ENCODE measurements around the gene TYSND1. TPM values are rescaled to one million over a fixed set of nuclear protein-coding genes. Genes with fewer than 3 reads are reported as not detected.

Gene TYSND1
- total RNA-seq, 1 donor from 2014 or later, result 22.0 TPM

GRCh38 chr10:70122742-70123141 lies 23.8 kb downstream of the TYSND1 start:
- no peaks in the 10 kb centered on the region for H3K27me3 Mint-ChIP-seq
- intact Hi-C loops (cut with micrococcal nuclease), result no loop called here
- H3K27ac Mint-ChIP-seq, result no peak overlapping the region
- DNase-seq (no peak), ATAC-seq (ENCODE audit: low read depth) (no peak)
- no peaks in the 10 kb centered on the region for H3K9me3 Mint-ChIP-seq
- no peak overlapping the region for H3K4me3 Mint-ChIP-seq
- POLR2A ChIA-PET, result no interaction called here
- no peak for TF ChIP-seq CTCF (IDR thresholded peaks at IDR 0.05)
- CTCF ChIA-PET, result interaction anchor here (1.7 kb wide), 1 partner anchor 23 kb away, joined by 5 read pairs; the partner anchor contains the start of gene TYSND1
- H3K36me3 Mint-ChIP-seq (ENCODE audit: low read depth), result peaks cover 18% of the 10 kb centered on the region
- peaks cover 5% of the 10 kb centered on the region for H3K4me1 Mint-ChIP-seq

GRCh38 chr10:70121281-70121949 lies 25.1 kb downstream of the TYSND1 start:
- intact Hi-C loops (cut with micrococcal nuclease), result no loop called here
- H3K9me3 Mint-ChIP-seq, result no peaks in the 10 kb centered on the region
- no peak overlapping the region for H3K27ac Mint-ChIP-seq
- peaks cover 18% of the 10 kb centered on the region for H3K36me3 Mint-ChIP-seq (ENCODE audit: low read depth)
- peaks cover 3% of the 10 kb centered on the region for H3K4me1 Mint-ChIP-seq
- CTCF ChIA-PET, result no interaction called here
- no peaks in the 10 kb centered on the region for H3K27me3 Mint-ChIP-seq
- no peak overlapping the region for H3K4me3 Mint-ChIP-seq
- POLR2A ChIA-PET, result no interaction called here
- ATAC-seq (ENCODE audit: low read depth), result no peak
- no peak for DNase-seq
- TF ChIP-seq CTCF (IDR thresholded peaks at IDR 0.05), result no peak

GRCh38 chr10:70120417-70120816 lies 26.1 kb downstream of the TYSND1 start:
- Mint-ChIP-seq H3K36me3 (ENCODE audit: low read depth) (peaks cover 20% of the 10 kb centered on the region), H3K4me3 (no peak overlapping the region), H3K4me1 (peaks cover 4% of the 10 kb centered on the region), H3K27ac (no peak overlapping the region), H3K9me3 (no peaks in the 10 kb centered on the region), H3K27me3 (no peaks in the 10 kb centered on the region)
- ATAC-seq (ENCODE audit: low read depth) (no peak), DNase-seq (no peak)
- no peak for TF ChIP-seq CTCF (IDR thresholded peaks at IDR 0.05)
- intact Hi-C loops (cut with micrococcal nuclease), result no loop called here
- ChIA-PET POLR2A (no interaction called here), CTCF (interaction anchor here (1.4 kb wide), 1 partner anchor 11 kb away, joined by 4 read pairs; no protein-coding TSS in a partner anchor)

- intact Hi-C loops (cut with micrococcal nuclease), result loop anchor here (5.0 kb wide), 1 partner anchor 243 kb away; no protein-coding TSS in a partner anchor
- no peaks in the 10 kb centered on the region for H3K27me3 Mint-ChIP-seq
- no peak for TF ChIP-seq CTCF (IDR thresholded peaks at IDR 0.05)
- DNase-seq, result no peak
- ATAC-seq (ENCODE audit: low read depth), result no peak
- ChIA-PET CTCF (interaction anchor here (0.8 to 1.9 kb wide), 3 partner anchors 10 to 102 kb away, joined by 3 to 10 read pairs (median 4); partner anchors contain the start of gene TYSND1), POLR2A (interaction anchor here (1.0 kb wide), 1 partner anchor 27 kb away, joined by 3 read pairs; the partner anchor contains the start of gene TYSND1)
- no peaks in the 10 kb centered on the region for H3K9me3 Mint-ChIP-seq
- peaks cover 4% of the 10 kb centered on the region for H3K4me1 Mint-ChIP-seq
- no peak overlapping the region for H3K4me3 Mint-ChIP-seq
- peaks cover 20% of the 10 kb centered on the region for H3K36me3 Mint-ChIP-seq (ENCODE audit: low read depth)
- H3K27ac Mint-ChIP-seq, result no peak overlapping the region
These were observed 26.9 kb downstream of the TYSND1 start for GRCh38 chr10:70119623-70120022.

- ATAC-seq (ENCODE audit: low read depth) (no peak), DNase-seq (no peak)
- Mint-ChIP-seq H3K9me3 (no peaks in the 10 kb centered on the region), H3K36me3 (ENCODE audit: low read depth) (peaks cover 20% of the 10 kb centered on the region), H3K27ac (no peak overlapping the region), H3K4me3 (no peak overlapping the region), H3K4me1 (peaks cover 4% of the 10 kb centered on the region), H3K27me3 (no peaks in the 10 kb centered on the region)
- ChIA-PET POLR2A (interaction anchor here (1.0 kb wide), 1 partner anchor 27 kb away, joined by 3 read pairs; the partner anchor contains the start of gene TYSND1), CTCF (interaction anchor here (0.8 to 1.9 kb wide), 3 partner anchors 10 to 102 kb away, joined by 3 to 10 read pairs (median 4); partner anchors contain the start of gene TYSND1)
- intact Hi-C loops (cut with micrococcal nuclease), result loop anchor here (5.0 kb wide), 1 partner anchor 243 kb away; no protein-coding TSS in a partner anchor
- no peak for TF ChIP-seq CTCF (IDR thresholded peaks at IDR 0.05)
These were observed 27.3 kb downstream of the TYSND1 start for GRCh38 chr10:70119197-70119596.

Data from activated B cell treated with CpG ODN at 0.5 μM for 24 hours (primary cell).